Activated CD4-positive, CD25-positive, alpha-beta regulatory T cell treated with anti-CD3 and anti-CD28 coated beads, Interleukin-2, amount 50 U/mL, for 24 hours (primary cell): ENCODE results near the gene PLEK2.
"Not testable (repeated sequence)": the region's sequence is repeated elsewhere in the genome, so short reads cannot be mapped to it uniquely, and the experiment has no call there.

Experiments used
- ATAC-seq, 2 donors: fragments of 150-1000 bp; cut with Tn5 transposase; one replicate each; pipeline ENCODE4 v1.10.0; 2021; ENCODE audit warnings: mild to moderate bottlenecking in 1 of 2, moderate library complexity in 1 of 2

PLEK2 gene

GRCh38 chr14:67358924-67359774 lies 52.8 kb downstream of the PLEK2 start:
- no peak for ATAC-seq

GRCh38 chr14:67357969-67358354 lies 54.0 kb downstream of the PLEK2 start:
- no peak for ATAC-seq

GRCh38 chr14:67357186-67357968 lies 54.6 kb downstream of the PLEK2 start:
- no peak for ATAC-seq

- no peak for ATAC-seq
Observed at GRCh38 chr14:67352055-67352454, 59.9 kb downstream of the PLEK2 start.

- no peak for ATAC-seq
Observed at GRCh38 chr14:67345583-67345982, 66.4 kb downstream of the PLEK2 start.

- peak; percentile 6 to 45 for ATAC-seq
Observed at GRCh38 chr14:67343601-67344230, 68.2 kb downstream of the PLEK2 start.

GRCh38 chr14:67341231-67341630 lies 70.7 kb downstream of the PLEK2 start:
- ATAC-seq = not testable (repeated sequence)
